ENCODE data around the gene SLC9A3.
"Not testable (repeated sequence)": the region's sequence is repeated elsewhere in the genome, so short reads cannot be mapped to it uniquely, and the experiment has no call there.

SLC9A3 gene

DNA sequence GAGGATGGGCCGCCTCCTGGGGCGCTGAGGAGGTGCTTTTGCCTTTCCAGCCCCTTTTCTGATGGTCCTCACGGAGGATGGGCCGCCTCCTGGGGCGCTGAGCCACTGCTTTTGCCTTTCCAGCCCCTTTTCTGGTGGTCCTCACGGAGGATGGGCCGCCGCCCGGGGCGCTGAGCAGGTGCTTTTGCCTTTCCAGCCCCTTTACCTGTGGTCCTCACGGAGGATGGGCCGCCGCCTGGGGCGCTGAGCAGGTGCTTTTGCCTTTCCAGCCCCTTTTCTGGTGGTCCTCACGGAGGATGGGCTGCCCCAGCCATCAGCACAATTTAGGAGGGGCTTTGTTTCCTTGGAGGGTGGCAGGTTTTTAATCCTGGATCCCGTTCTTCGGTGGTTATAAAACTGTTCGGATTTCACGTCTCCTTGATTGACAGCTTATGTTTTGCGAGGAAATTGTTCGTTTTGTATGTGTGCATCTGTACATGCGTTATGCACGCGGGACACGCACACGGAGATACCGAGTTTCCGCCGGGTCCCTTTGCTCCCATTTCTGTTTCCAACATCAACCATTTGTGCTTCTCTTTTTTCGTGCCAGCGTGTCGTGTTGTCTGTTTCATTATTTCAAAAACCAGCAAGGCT lies 34.7 kb upstream of the SLC9A3 start:
- H3K27ac ChIP-seq: no peak overlapping the region
- H3K4me3 ChIP-seq: no peak overlapping the region
- H3K9me3 ChIP-seq (replicated peaks in 1 of 11): peaks cover 0 to 1% (median 0%) of the 10 kb centered on the region in 11 experiments; a peak in 5 of 22 replicates
- no peaks in the 10 kb centered on the region for H4K20me1 ChIP-seq
- no peak overlapping the region for H3K4me2 ChIP-seq
- no peak for TF ChIP-seq Cebpa-rat (IDR thresholded peaks at IDR 0.05)
- H3K36me3 ChIP-seq: no peaks in the 10 kb centered on the region
- no peaks in the 10 kb centered on the region for H3K4me1 ChIP-seq
- H3K9ac ChIP-seq: no peak overlapping the region
- peaks cover 0 to 9% (median 0%) of the 10 kb centered on the region in 11 experiments; a peak in 2 of 22 replicates for H3K27me3 ChIP-seq

DNA sequence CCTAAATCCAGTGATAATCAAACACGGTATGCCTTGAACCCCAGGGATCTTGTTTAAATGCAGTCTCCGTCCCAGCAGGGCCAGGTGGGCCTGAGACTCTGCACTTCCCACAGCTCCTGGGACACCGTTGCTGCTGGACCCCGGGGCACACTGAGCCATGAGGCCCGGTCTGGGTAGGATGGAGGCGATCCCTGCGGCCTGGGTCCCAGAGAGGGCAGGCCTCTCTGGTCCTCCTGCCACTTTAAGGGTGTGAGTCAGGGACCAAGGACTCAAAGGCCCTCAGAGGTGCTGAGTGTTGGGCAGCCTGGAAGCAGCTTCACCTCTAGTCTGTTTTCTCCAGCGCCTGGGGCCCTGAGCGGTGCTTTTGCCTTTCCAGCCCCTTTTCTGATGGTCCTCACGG lies 34.1 kb upstream of the SLC9A3 start:
- Histone ChIP-seq H3K4me1 (no peaks in the 10 kb centered on the region), H3K27ac (no peak overlapping the region), H3K36me3 (no peaks in the 10 kb centered on the region), H3K27me3 (peaks cover 0 to 9% (median 0%) of the 10 kb centered on the region in 11 experiments; a peak in 2 of 22 replicates), H3K4me3 (no peak overlapping the region), H3K4me2 (no peak overlapping the region), H3K9ac (no peak overlapping the region), H3K9me3 (replicated peaks in 1 of 11) (peaks cover 0 to 6% (median 0%) of the 10 kb centered on the region in 11 experiments; a peak in 5 of 22 replicates), H4K20me1 (no peaks in the 10 kb centered on the region)
- no peak for TF ChIP-seq Cebpa-rat (IDR thresholded peaks at IDR 0.05)

DNA sequence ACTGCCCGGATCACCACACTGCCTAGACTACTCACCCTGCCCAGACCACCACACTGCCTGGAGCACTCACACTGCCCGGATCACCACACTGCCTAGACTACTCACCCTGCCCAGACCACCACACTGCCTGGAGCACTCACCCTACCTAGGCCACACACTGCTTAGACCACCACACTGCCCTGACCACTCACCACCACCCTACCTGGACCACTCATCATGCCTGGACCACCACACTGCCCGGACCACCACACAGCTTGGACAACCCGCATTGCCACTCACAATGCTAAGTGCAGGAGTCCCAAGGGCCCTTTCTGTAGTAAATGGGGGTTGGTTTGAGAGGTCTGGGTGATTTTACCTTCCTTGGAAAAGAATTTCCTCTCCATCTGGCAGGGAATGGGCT lies 33.7 kb upstream of the SLC9A3 start:
- not testable (repeated sequence) for H3K27me3 ChIP-seq; H3K9ac ChIP-seq; H3K36me3 ChIP-seq; H3K4me1 ChIP-seq; H3K9me3 ChIP-seq (replicated peaks in 1 of 11); H3K4me2 ChIP-seq; H3K27ac ChIP-seq; H3K4me3 ChIP-seq; H4K20me1 ChIP-seq

DNA sequence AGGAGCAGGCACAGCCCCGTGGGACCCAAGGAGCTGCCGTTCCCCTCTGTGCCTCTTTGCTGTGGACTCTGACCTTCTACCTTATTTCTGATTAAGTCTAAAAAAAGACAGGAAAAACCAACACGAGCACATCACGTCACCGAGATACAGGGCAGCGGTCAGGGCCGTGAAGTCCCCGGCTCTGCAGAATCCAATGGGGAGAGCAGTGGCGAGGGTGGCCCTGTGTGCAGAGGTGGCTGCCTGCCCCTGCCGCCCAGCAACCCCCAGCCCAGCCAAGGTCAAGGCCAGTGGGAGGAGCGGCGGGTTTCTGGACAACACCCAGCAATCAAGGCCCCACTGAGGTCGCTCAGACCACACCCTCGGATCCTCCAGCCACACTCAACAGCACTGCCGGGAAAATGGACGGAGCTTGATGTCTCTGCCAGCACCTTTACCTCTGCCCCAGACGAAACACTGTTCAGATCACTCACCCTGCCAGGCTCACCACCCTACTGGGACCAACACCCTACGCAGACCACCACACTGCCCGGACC lies 32.7 kb upstream of the SLC9A3 start:
- Histone ChIP-seq H3K27ac (no peak overlapping the region), H3K9ac (no peak overlapping the region), H3K27me3 (peaks cover 2 to 11% (median 3%) of the 10 kb centered on the region in 11 experiments; a peak in 21 of 22 replicates), H3K36me3 (no peaks in the 10 kb centered on the region), H3K4me1 (no peaks in the 10 kb centered on the region), H3K4me3 (no peak overlapping the region), H3K9me3 (replicated peaks in 1 of 11) (peaks cover 0 to 8% (median 3%) of the 10 kb centered on the region in 11 experiments; a peak in 14 of 22 replicates), H4K20me1 (no peaks in the 10 kb centered on the region), H3K4me2 (no peak overlapping the region)
- no peak for TF ChIP-seq Cebpa-rat (IDR thresholded peaks at IDR 0.05)

DNA sequence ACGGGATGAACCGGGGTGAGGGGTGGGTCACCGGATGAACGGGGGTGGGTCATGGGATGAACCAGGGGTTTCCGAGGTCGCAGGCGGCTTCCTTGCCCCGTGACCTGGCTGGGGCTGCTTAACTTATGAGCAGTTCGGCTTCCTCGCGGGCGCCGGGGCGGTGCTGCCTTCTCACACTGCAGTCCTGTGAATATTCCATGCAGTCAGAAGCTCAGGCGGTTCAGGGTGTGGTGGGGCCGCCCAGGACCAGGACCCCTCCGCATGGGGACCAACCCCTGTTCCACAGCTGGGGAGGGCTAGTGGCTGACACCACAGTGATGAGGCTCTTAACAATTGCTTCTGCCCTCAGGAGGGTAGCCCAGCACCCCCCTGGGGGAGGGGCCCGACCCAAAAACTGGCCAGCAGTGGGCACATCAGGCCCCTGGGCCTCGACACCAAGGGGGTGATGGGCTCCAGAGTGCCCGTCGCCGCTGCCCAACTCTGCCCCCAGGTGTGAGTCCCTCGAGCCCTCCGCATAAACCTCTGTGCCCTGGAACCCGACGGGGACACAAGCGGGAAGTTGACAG lies 30.9 kb upstream of the SLC9A3 start:
- H3K4me1 ChIP-seq: no peaks in the 10 kb centered on the region
- H3K9ac ChIP-seq: no peak overlapping the region
- no peak overlapping the region for H3K27ac ChIP-seq
- H3K4me2 ChIP-seq: no peak overlapping the region
- H3K4me3 ChIP-seq: no peak overlapping the region
- H4K20me1 ChIP-seq: no peaks in the 10 kb centered on the region
- peaks cover 10 to 24% (median 19%) of the 10 kb centered on the region in 11 experiments; a peak in 19 of 22 replicates for H3K9me3 ChIP-seq (replicated peaks in 1 of 11)
- H3K27me3 ChIP-seq: peaks cover 12 to 22% (median 14%) of the 10 kb centered on the region in 11 experiments; a peak in 21 of 22 replicates
- no peaks in the 10 kb centered on the region for H3K36me3 ChIP-seq
- no peak for TF ChIP-seq Cebpa-rat (IDR thresholded peaks at IDR 0.05)

DNA sequence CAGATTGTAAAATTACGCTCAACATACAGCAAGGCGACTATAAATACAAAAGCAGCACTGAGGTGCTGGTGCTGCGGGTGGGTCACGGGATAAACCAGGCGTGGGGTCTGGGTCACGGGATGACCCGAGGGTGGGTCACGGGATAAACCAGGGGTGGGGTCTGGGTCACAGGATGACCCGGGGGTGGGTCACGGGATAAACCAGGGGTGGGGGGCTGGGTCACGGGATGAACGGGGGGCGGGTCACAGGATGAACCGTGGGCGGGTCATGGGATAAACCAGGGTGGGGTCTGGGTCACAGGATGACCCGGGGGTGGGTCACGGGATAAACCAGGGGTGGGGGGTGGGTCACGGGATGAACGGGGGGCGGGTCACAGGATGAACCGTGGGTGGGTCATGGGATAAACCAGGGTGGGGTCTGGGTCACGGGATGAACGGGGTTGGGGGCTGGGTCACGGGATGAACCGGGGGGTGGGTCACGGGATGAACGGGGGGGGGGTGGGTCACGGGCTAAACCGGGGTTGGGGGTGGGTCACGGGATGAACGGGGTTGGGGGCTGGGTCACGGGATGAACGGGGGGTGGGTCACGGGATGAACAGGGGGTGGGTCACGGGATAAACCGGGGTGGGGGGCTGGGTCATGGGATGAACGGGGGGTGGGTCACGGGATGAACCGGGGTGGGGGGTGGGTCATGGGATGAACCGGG lies 30.2 kb upstream of the SLC9A3 start:
- no peak overlapping the region for H3K9ac ChIP-seq
- peaks cover 12 to 25% (median 14%) of the 10 kb centered on the region in 11 experiments; a peak in 21 of 22 replicates for H3K27me3 ChIP-seq
- H4K20me1 ChIP-seq: no peaks in the 10 kb centered on the region
- H3K27ac ChIP-seq: no peak overlapping the region
- no peaks in the 10 kb centered on the region for H3K36me3 ChIP-seq
- H3K4me2 ChIP-seq: no peak overlapping the region
- H3K4me3 ChIP-seq: no peak overlapping the region
- H3K9me3 ChIP-seq (replicated peaks in 1 of 11): peaks cover 10 to 24% (median 19%) of the 10 kb centered on the region in 11 experiments; a peak in 19 of 22 replicates
- no peaks in the 10 kb centered on the region for H3K4me1 ChIP-seq
- TF ChIP-seq Cebpa-rat (IDR thresholded peaks at IDR 0.05): no peak

DNA sequence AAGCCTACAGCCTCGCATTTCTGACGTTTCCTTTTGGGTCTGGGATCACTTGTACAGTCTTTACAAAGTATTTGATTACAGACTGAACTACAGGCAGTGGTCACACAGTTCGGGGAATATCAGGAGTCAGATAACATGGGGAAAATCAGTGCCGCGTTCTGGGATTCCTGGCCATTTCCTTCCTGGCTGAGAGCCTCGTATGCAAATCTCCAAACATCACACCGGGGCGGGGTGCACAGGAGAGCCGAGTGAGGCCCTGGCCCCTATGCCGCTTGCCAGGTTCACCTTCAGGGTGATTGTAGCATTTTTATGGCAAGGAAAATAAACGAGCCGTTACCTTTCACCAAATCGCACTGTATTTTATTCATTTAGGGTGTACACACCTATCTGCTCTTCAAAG lies 29.6 kb upstream of the SLC9A3 start:
- Histone ChIP-seq H3K9me3 (replicated peaks in 1 of 11) (peaks cover 10 to 24% (median 19%) of the 10 kb centered on the region in 11 experiments; a peak in 19 of 22 replicates), H3K27me3 (peaks cover 12 to 31% (median 14%) of the 10 kb centered on the region in 11 experiments; a peak in 21 of 22 replicates), H3K9ac (no peak overlapping the region), H3K4me3 (no peak overlapping the region), H3K36me3 (no peaks in the 10 kb centered on the region), H3K4me1 (no peaks in the 10 kb centered on the region), H4K20me1 (no peaks in the 10 kb centered on the region), H3K27ac (no peak overlapping the region), H3K4me2 (no peak overlapping the region)
- TF ChIP-seq Cebpa-rat (IDR thresholded peaks at IDR 0.05): no peak

DNA sequence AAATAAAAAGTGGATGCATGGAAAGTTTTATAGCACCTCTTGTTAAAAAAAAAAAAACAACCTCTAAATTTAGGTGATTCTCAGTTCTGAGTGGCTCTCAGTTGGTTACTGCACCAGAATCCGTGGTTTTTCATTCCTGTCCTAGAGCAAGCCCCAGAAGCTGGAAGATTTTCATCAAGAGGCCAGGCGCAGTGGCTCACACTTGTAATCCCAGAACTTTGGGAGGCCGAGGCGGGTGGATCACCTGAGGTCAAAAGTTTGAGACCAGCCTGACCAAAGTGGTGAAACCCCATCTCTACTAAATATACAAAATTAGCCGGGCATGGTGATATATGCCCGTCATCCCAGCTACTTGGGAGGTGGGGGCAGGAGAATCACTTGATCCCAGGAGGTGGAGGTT lies 27.2 kb upstream of the SLC9A3 start:
- TF ChIP-seq Cebpa-rat (IDR thresholded peaks at IDR 0.05): no peak

DNA sequence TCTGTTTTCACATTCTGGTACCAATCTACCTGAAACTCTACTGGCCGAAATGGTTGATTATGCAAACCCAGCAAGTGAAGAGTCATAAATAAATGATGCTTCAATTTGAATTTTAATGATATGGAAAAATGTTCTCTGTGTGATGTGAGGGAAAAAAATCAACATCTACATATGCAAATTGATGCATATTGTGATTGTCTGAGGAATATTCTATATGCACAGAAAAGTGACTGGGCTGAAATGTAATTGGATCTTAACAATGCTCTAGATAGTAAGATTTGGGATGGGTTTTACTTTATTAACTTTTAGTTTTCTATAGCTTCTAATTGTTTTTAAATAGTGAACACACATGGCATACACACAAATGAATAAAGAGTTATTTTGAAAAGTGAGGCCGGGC lies 25.0 kb upstream of the SLC9A3 start:
- Histone ChIP-seq H3K4me3 (no peak overlapping the region), H3K27ac (no peak overlapping the region), H3K9ac (no peak overlapping the region), H3K27me3 (peaks cover 12 to 75% (median 14%) of the 10 kb centered on the region in 11 experiments; a peak in 21 of 22 replicates), H3K4me2 (no peak overlapping the region), H4K20me1 (peaks cover 0 to 31% (median 0%) of the 10 kb centered on the region in 11 experiments; a peak in 4 of 22 replicates), H3K36me3 (no peaks in the 10 kb centered on the region), H3K9me3 (replicated peaks in 1 of 11) (peaks cover 10 to 31% (median 20%) of the 10 kb centered on the region in 11 experiments; a peak in 20 of 22 replicates), H3K4me1 (peaks cover 6 to 12% (median 8%) of the 10 kb centered on the region in 10 experiments)
- no peak for TF ChIP-seq Cebpa-rat (IDR thresholded peaks at IDR 0.05)

More for the DNA sequence above, 27.2 kb upstream of the SLC9A3 start:
- H3K4me2 ChIP-seq: no peak overlapping the region
- no peak overlapping the region for H3K4me3 ChIP-seq
- H3K9ac ChIP-seq: no peak overlapping the region
- H3K4me1 ChIP-seq: peaks cover 0 to 6% (median 0%) of the 10 kb centered on the region in 10 experiments; a peak in 1 of 20 replicates
- peaks cover 12 to 53% (median 14%) of the 10 kb centered on the region in 11 experiments; a peak in 21 of 22 replicates for H3K27me3 ChIP-seq
- no peaks in the 10 kb centered on the region for H3K36me3 ChIP-seq
- H3K9me3 ChIP-seq (replicated peaks in 1 of 11): peaks cover 10 to 24% (median 19%) of the 10 kb centered on the region in 11 experiments; a peak in 19 of 22 replicates
- no peak overlapping the region for H3K27ac ChIP-seq
- peaks cover 0 to 14% (median 0%) of the 10 kb centered on the region in 11 experiments; a peak in 4 of 22 replicates for H4K20me1 ChIP-seq
